Kidney (tissue), 14 donors: ENCODE measurements around the gene SPOPL. TPM values are rescaled to one million over a fixed set of nuclear protein-coding genes. Genes with fewer than 3 reads are reported as not detected.
A peak's percentile ranks its signal among the peaks of the same experiment; 100 is the strongest.

Source experiments
- DNase-seq, 5 donors: peaks; one replicate each; pipeline ENCODE4 v3.0.0-alpha.2; 2013 to 2020
- FAIRE-seq: peaks from 2 replicates; lab custom pipeline; 2012; peaks lifted over from hg19 to GRCh38; lab: Jason Lieb, UNC
- H3K27ac ChIP-seq, 2 donors: one replicate each; pipeline ENCODE4 v1.7.0; 2013; ENCODE audit warnings: low read depth in 2 of 2, low read length in 2 of 2, inconsistent platforms in 1 of 2
- H3K27me3 ChIP-seq: one replicate; pipeline ENCODE4 v1.7.1; 2013; ENCODE audit warnings: low read length, inconsistent platforms; ENCODE audit not compliant: control insufficient read depth, insufficient read depth
- H3K36me3 ChIP-seq, 3 donors: one replicate each; pipeline versions ENCODE4 v1.7.0 to v1.7.1; 2013; ENCODE audit warnings: low read length in 3 of 3, control low read depth in 1 of 3, inconsistent platforms in 1 of 3; ENCODE audit not compliant: insufficient read depth in 3 of 3, control insufficient read depth in 2 of 3
- H3K4me1 ChIP-seq, 3 donors: one replicate each; pipeline versions ENCODE4 v1.7.0 to v1.7.1; 2013; ENCODE audit warnings: low read length in 3 of 3, inconsistent platforms in 1 of 3, low read depth in 1 of 3; ENCODE audit not compliant: control insufficient read depth in 2 of 3, insufficient read depth in 2 of 3
- H3K4me3 ChIP-seq, 3 donors: one replicate each; pipeline versions ENCODE4 v1.7.0 to v1.8.1; 2013; ENCODE audit warnings: low read length in 3 of 3, control low read depth in 1 of 3, inconsistent platforms in 1 of 3
- H3K9ac ChIP-seq, 3 donors: one replicate each; pipeline versions ENCODE4 v1.7.0 to v1.7.1; 2013; ENCODE audit warnings: low read length in 3 of 3, control low read depth in 1 of 3, inconsistent platforms in 1 of 3
- H3K9me3 ChIP-seq, 3 donors: one replicate each; pipeline versions ENCODE4 v1.7.0 to v1.7.1; 2013; ENCODE audit warnings: low read length in 3 of 3, control low read depth in 1 of 3, inconsistent platforms in 1 of 3; ENCODE audit not compliant: control insufficient read depth in 2 of 3, insufficient read depth in 1 of 3
- CTCF ChIP-seq: IDR thresholded peaks from 3 replicates; pipeline ENCODE4 v1.5.1; 2012; ENCODE audit warnings: mild to moderate bottlenecking, moderate library complexity, borderline replicate concordance; ENCODE audit not compliant: insufficient read depth; ENCODE audit errors: extremely low read depth
- intact Hi-C: fragments of 100-400 bp; cut with DNase I; formaldehyde crosslinking; loops from one replicate; pipeline ENCODE4 v1.11.1; 2022
- polyA plus RNA-seq: library from polyadenylated mRNA; stranded (reverse); fragments of 350-450 nt; fragmentation: Illumina TruSeq; extraction: RNeasy Lipid Tissue Mini Kit (QIAGEN cat#74804); gene quantifications from one replicate; pipeline ENCODE4 v1.2.3, GENCODE V29; 2014; ENCODE audit warnings: low read depth, low replicate concordance; ENCODE audit not compliant: insufficient read depth
- total RNA-seq: library from RNA; stranded (reverse); fragmentation: NEBNext Ultra II Directional; extraction: Animal tissue kit (Norgen Biotek cat#: 25700); gene quantifications from one replicate; pipeline ENCODE4 v1.2.1, GENCODE V29; 2021
- donor health status: control.
- donor health status: control.
- donor health status: control.
- donor health status: control.
- donor health status: control.
- donor health status: DM: yes; HTN: yes; CAD: no.
- donor health status: Normal renal cell carcinoma (clear cell type).

SPOPL gene
- total and polyA plus RNA-seq, 2 donors from 2014 or later = 4.0 to 23.1 TPM

- intact Hi-C loops = no loop called here
- FAIRE-seq (no peak), DNase-seq (peak in 3 of 5 donors; percentile 12 to 34 (median 34))
- no peak overlapping the region for H3K9ac ChIP-seq
- H3K4me1 ChIP-seq = no peaks in the 10 kb centered on the region
- TF ChIP-seq CTCF = no peak
- no peaks in the 10 kb centered on the region for H3K9me3 ChIP-seq
- no peak overlapping the region for H3K4me3 ChIP-seq
- no peaks in the 10 kb centered on the region for H3K27me3 ChIP-seq
- H3K27ac ChIP-seq = no peak overlapping the region
- no peaks in the 10 kb centered on the region for H3K36me3 ChIP-seq
These were observed 113.7 kb downstream of the SPOPL start for GRCh38 chr2:138615257-138615656.

- no peak for FAIRE-seq
These were observed 115.5 kb downstream of the SPOPL start for GRCh38 chr2:138617026-138617425.

DNA sequence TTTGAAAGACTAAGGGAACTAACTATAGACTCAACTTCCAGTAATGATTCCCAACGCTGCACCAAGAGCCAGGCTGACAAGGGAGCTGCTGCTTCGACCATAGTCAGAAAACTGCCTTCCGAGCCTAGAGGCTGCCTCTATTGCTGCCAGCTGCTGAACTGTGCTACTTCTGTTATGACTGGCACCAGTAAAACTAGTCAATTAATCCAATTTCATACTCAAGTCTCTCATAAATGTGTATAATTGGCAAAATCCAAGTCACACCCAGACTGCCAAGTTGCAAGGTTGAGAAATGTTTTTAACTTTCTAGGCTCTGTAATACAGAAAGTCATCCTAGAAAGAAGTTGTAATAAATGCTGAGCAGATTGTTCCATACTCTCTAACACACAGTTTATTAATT, 117.4 kb downstream of the SPOPL start:
- H3K27me3 ChIP-seq = no peaks in the 10 kb centered on the region
- DNase-seq (no peak), FAIRE-seq (no peak)
- H3K36me3 ChIP-seq = no peaks in the 10 kb centered on the region
- H3K4me1 ChIP-seq = no peaks in the 10 kb centered on the region
- no peak overlapping the region for H3K9ac ChIP-seq
- TF ChIP-seq CTCF = no peak
- intact Hi-C loops = no loop called here
- H3K4me3 ChIP-seq = no peak overlapping the region
- no peak overlapping the region for H3K27ac ChIP-seq
- no peaks in the 10 kb centered on the region for H3K9me3 ChIP-seq

More at GRCh38 chr2:138617026-138617425, 115.5 kb downstream of the SPOPL start:
- Histone ChIP-seq H3K9ac (no peak overlapping the region), H3K4me3 (no peak overlapping the region), H3K36me3 (no peaks in the 10 kb centered on the region), H3K9me3 (no peaks in the 10 kb centered on the region), H3K27me3 (no peaks in the 10 kb centered on the region), H3K4me1 (no peaks in the 10 kb centered on the region), H3K27ac (no peak overlapping the region)
- intact Hi-C loops = no loop called here
- TF ChIP-seq CTCF = no peak
- no peak for DNase-seq

- intact Hi-C loops = no loop called here
- no peak overlapping the region for H3K9ac ChIP-seq
These were observed 118.9 kb downstream of the SPOPL start for GRCh38 chr2:138620431-138620830.

More at GRCh38 chr2:138620431-138620830, 118.9 kb downstream of the SPOPL start:
- H3K27me3 ChIP-seq = no peaks in the 10 kb centered on the region
- FAIRE-seq = no peak
- H3K36me3 ChIP-seq = no peaks in the 10 kb centered on the region
- no peak overlapping the region for H3K27ac ChIP-seq
- no peaks in the 10 kb centered on the region for H3K9me3 ChIP-seq
- no peak for TF ChIP-seq CTCF
- H3K4me3 ChIP-seq = no peak overlapping the region
- DNase-seq = no peak
- H3K4me1 ChIP-seq = no peaks in the 10 kb centered on the region
